H9 (cell line): Measurements from ENCODE around the gene CAMTA1. TPM values are rescaled to one million over a fixed set of nuclear protein-coding genes. Genes with fewer than 3 reads are reported as not detected.
A peak's percentile ranks its signal among the peaks of the same experiment; 100 is the strongest.

Experiments used
- DNase-seq: peaks from one replicate; pipeline ENCODE4 v3.0.0-alpha.2; 2017
- H2AFZ ChIP-seq: one replicate; pipeline ENCODE4 v1.6.1; 2013; ENCODE audit warnings: mild to moderate bottlenecking, low read length, control low read depth, moderate library complexity
- H2AK5ac ChIP-seq: 2 replicates; pipeline ENCODE4 v1.6.1; 2013; ENCODE audit warnings: low read length, control low read depth, mixed read lengths; ENCODE audit not compliant: insufficient read length
- H2BK120ac ChIP-seq: one replicate; pipeline ENCODE4 v1.6.1; 2013; ENCODE audit warnings: low read depth, mild to moderate bottlenecking, low read length, control low read depth, inconsistent platforms; ENCODE audit not compliant: poor library complexity, severe bottlenecking
- H2BK12ac ChIP-seq: 2 replicates; pipeline ENCODE4 v1.6.1; 2013; ENCODE audit warnings: low read length, control low read depth, mixed read lengths, low read depth; ENCODE audit not compliant: insufficient read length
- H2BK15ac ChIP-seq: 2 replicates; pipeline ENCODE4 v1.6.1; 2013; ENCODE audit warnings: low read depth, low read length, control low read depth
- H2BK20ac ChIP-seq: one replicate; pipeline ENCODE4 v1.6.1; 2013; ENCODE audit warnings: low read depth, mild to moderate bottlenecking, low read length, control low read depth, inconsistent platforms; ENCODE audit not compliant: poor library complexity, severe bottlenecking
- H2BK5ac ChIP-seq: 2 replicates; pipeline ENCODE4 v1.6.1; 2013; ENCODE audit warnings: low read length, control low read depth, mixed read lengths; ENCODE audit not compliant: insufficient read length
- H3K14ac ChIP-seq: 2 replicates; pipeline ENCODE4 v1.6.1; 2013; ENCODE audit warnings: low read length, control low read depth; ENCODE audit not compliant: insufficient read depth
- H3K18ac ChIP-seq: 2 replicates; pipeline ENCODE4 v1.6.1; 2013; ENCODE audit warnings: low read depth, mild to moderate bottlenecking, mixed read lengths, low read length, control low read depth; ENCODE audit not compliant: insufficient read length
- H3K23ac ChIP-seq: 2 replicates; pipeline ENCODE4 v1.6.1; 2013; ENCODE audit warnings: low read length, control low read depth, mixed read lengths, low read depth; ENCODE audit not compliant: insufficient read length
- H3K23me2 ChIP-seq: 2 replicates; pipeline ENCODE4 v1.6.1; 2013; ENCODE audit warnings: low read depth, mild to moderate bottlenecking, mixed read lengths, low read length, control low read depth; ENCODE audit not compliant: insufficient read length, poor library complexity, severe bottlenecking
- H3K27ac ChIP-seq: 2 replicates; pipeline ENCODE4 v1.5.1; 2013; ENCODE audit warnings: low read length, control low read depth, mixed read lengths, low read depth; ENCODE audit not compliant: insufficient read length
- H3K27me3 ChIP-seq: 2 replicates; pipeline ENCODE4 v1.6.1; 2013; ENCODE audit warnings: low read length, control low read depth, inconsistent platforms; ENCODE audit not compliant: insufficient read depth
- H3K4ac ChIP-seq: 2 replicates; pipeline ENCODE4 v1.6.1; 2013; ENCODE audit warnings: low read depth, mild to moderate bottlenecking, control low read depth, inconsistent platforms, low read length, moderate library complexity
- H3K4me1 ChIP-seq: 2 replicates; pipeline ENCODE4 v1.6.1; 2013; ENCODE audit warnings: low read length, control low read depth, inconsistent platforms; ENCODE audit not compliant: insufficient read depth
- H3K4me2 ChIP-seq: 2 replicates; pipeline ENCODE4 v1.6.1; 2013; ENCODE audit warnings: low read length, control low read depth, mixed read lengths; ENCODE audit not compliant: insufficient read length, insufficient read depth
- H3K56ac ChIP-seq: 2 replicates; pipeline ENCODE4 v1.6.1; 2013; ENCODE audit warnings: low read depth, mild to moderate bottlenecking, mixed read lengths, low read length, control low read depth; ENCODE audit not compliant: insufficient read length
- H3K79me1 ChIP-seq: 2 replicates; pipeline ENCODE4 v1.6.1; 2013; ENCODE audit warnings: low read depth, mild to moderate bottlenecking, moderate library complexity, low read length, control low read depth, inconsistent platforms; ENCODE audit not compliant: insufficient read depth, poor library complexity, severe bottlenecking
- H3K79me2 ChIP-seq: 2 replicates; pipeline ENCODE4 v1.6.1; 2013; ENCODE audit warnings: low read length, control low read depth, inconsistent platforms; ENCODE audit not compliant: insufficient read depth
- H3K9ac ChIP-seq: 2 replicates; pipeline ENCODE4 v1.6.1; 2013; ENCODE audit warnings: low read length, control low read depth, mixed read lengths; ENCODE audit not compliant: insufficient read length; ENCODE audit errors: extremely low read depth
- H3K9me3 ChIP-seq: one replicate; pipeline ENCODE4 v1.6.1; 2013; ENCODE audit warnings: low read depth, low read length, inconsistent platforms; ENCODE audit not compliant: control insufficient read depth
- H3T11ph ChIP-seq: one replicate; pipeline ENCODE4 v1.6.1; 2013; ENCODE audit warnings: mild to moderate bottlenecking, low read length, control low read depth, inconsistent platforms
- H4K20me1 ChIP-seq: one replicate; pipeline ENCODE4 v1.6.1; 2013; ENCODE audit not compliant: control insufficient read depth, insufficient read length, insufficient read depth
- H4K5ac ChIP-seq: 2 replicates; pipeline ENCODE4 v1.6.1; 2013; ENCODE audit warnings: low read depth, mild to moderate bottlenecking, mixed read lengths, low read length, control low read depth; ENCODE audit not compliant: insufficient read length
- H4K8ac ChIP-seq: replicated peaks from 2 replicates; pipeline ENCODE4 v1.6.1; 2013; ENCODE audit warnings: low read length, control low read depth, mixed read lengths, low read depth; ENCODE audit not compliant: insufficient read length
- H4K91ac ChIP-seq: 2 replicates; pipeline ENCODE4 v1.6.1; 2013; ENCODE audit warnings: low read depth, mild to moderate bottlenecking, moderate library complexity, mixed read lengths, low read length, control low read depth; ENCODE audit not compliant: insufficient read length
- H3K27ac Mint-ChIP-seq, 3 experiments: 2 replicates in 2 of 3; 3 replicates in 1 of 3; pipeline ENCODE4 v1.8.0; 2020 to 2021; ENCODE audit warnings: mixed read lengths in 3 of 3, mild to moderate bottlenecking in 1 of 3, moderate library complexity in 1 of 3
- H3K27me3 Mint-ChIP-seq: 2 replicates; pipeline ENCODE4 v1.8.0; 2021; ENCODE audit warnings: low read depth, mild to moderate bottlenecking, moderate library complexity, mixed read lengths
- H3K36me3 Mint-ChIP-seq, 3 experiments: 2 replicates in 2 of 3; 3 replicates in 1 of 3; pipeline ENCODE4 v1.8.0; 2020 to 2021; ENCODE audit warnings: low read depth in 3 of 3, mixed read lengths in 3 of 3; ENCODE audit not compliant: insufficient read depth in 1 of 3
- H3K4me1 Mint-ChIP-seq, 2 experiments: 2 replicates each; pipeline ENCODE4 v1.8.0; 2020; ENCODE audit warnings: mixed read lengths in 2 of 2
- H3K4me3 Mint-ChIP-seq, 2 experiments: 2 replicates in 1 of 2; 3 replicates in 1 of 2; pipeline ENCODE4 v1.8.0; 2020 to 2021; ENCODE audit warnings: mild to moderate bottlenecking in 2 of 2, mixed read lengths in 2 of 2, moderate library complexity in 1 of 2
- H3K9me3 Mint-ChIP-seq, 2 experiments: 2 replicates in 1 of 2; 3 replicates in 1 of 2; pipeline ENCODE4 v1.8.0; 2020; ENCODE audit warnings: mild to moderate bottlenecking in 2 of 2, mixed read lengths in 2 of 2, moderate library complexity in 1 of 2
- WGBS: extraction: QIAGEN DNeasy Blood & Tissue Kit; methylation state at CpG from one replicate; pipeline ENCODE4 v1.1.7; 2013; ENCODE audit warnings: missing lambda C conversion rate, low lambda C conversion rate, mixed read lengths; ENCODE audit not compliant: insufficient read length; ENCODE audit errors: extremely low coverage; 5-methylcytosine and 5-hydroxymethylcytosine counted together
- total RNA-seq: library from RNA; stranded (reverse); gene quantifications from 2 replicates; pipeline ENCODE4 v1.2.1, GENCODE V29; 2021
- TF ChIP-seq, protein P1 (sequence below): fragments of 200-600 bp; sonication (generic); conservative IDR thresholded peaks from 3 replicates; pipeline ENCODE4 v1.8.0; 2021; ENCODE audit warnings: antibody characterized with exemption, mild to moderate bottlenecking

The CAMTA1 gene
- total RNA-seq, 1 experiment from 2014 or later = 115 TPM

DNA sequence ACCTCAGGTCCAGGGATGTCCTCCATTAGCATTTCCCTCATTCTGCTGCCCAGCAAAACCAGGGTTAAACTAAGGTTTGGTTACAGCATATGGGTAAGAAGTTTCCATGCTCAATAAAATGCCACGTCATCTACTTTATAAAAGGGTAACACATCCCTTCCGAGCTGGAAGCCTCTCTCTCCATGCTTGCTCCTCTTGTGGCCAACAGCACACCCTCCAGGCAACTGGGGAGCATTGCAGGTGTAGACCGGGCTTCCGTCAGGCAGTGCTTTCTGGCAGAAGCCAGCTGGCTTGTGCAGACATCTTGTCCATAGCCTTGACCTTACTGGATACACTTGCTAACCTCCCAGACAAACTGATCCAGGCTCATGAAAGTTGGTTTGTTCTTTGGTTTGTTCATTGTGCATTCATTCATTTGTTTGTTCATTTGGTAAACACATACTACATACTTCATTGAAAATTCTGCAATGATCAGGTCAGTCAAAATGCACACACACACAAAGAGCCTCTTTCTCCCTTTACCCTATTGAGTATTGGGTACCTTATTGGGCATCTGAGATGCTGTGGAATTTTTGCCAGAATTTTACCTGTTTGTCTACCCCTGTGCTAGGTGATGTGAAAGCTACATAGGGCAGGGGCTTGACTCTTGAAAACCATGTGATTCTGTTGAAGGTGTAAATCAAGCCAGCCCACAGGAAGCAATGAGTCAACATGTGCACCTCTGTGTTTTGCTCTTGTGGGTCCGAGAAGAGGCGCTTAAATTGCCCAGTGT is 422.8 kb downstream of the CAMTA1 start:
- no peaks in the 10 kb centered on the region for H4K20me1 ChIP-seq
- H3K27ac ChIP-seq = no peak overlapping the region
- H4K8ac ChIP-seq = no peak overlapping the region
- H3K23me2 ChIP-seq = no peaks in the 10 kb centered on the region
- no peak overlapping the region for H2AFZ ChIP-seq
- H3T11ph ChIP-seq = no peak overlapping the region
- no CpG with 5 or more reads among the region's 6 CpGs for WGBS
- H3K27me3 ChIP-seq = no peaks in the 10 kb centered on the region
- no peaks in the 10 kb centered on the region for H3K9me3 Mint-ChIP-seq
- H2BK15ac ChIP-seq = no peak overlapping the region
- no peak overlapping the region for H4K5ac ChIP-seq
- no peak overlapping the region for H2BK5ac ChIP-seq
- peak; percentile 87 for DNase-seq
- no peak overlapping the region for H3K56ac ChIP-seq
- H3K4me3 Mint-ChIP-seq = no peak overlapping the region
- no peaks in the 10 kb centered on the region; the same call in 1 of the 2 replicates for H3K27me3 Mint-ChIP-seq
- no peaks in the 10 kb centered on the region for H3K79me2 ChIP-seq
- no peak overlapping the region for H2BK120ac ChIP-seq
- H3K4ac ChIP-seq = no peak overlapping the region
- no peaks in the 10 kb centered on the region for H3K9me3 ChIP-seq
- H3K23ac ChIP-seq = no peak overlapping the region
- H3K36me3 Mint-ChIP-seq = no peaks in the 10 kb centered on the region
- TF ChIP-seq, protein P1, sequence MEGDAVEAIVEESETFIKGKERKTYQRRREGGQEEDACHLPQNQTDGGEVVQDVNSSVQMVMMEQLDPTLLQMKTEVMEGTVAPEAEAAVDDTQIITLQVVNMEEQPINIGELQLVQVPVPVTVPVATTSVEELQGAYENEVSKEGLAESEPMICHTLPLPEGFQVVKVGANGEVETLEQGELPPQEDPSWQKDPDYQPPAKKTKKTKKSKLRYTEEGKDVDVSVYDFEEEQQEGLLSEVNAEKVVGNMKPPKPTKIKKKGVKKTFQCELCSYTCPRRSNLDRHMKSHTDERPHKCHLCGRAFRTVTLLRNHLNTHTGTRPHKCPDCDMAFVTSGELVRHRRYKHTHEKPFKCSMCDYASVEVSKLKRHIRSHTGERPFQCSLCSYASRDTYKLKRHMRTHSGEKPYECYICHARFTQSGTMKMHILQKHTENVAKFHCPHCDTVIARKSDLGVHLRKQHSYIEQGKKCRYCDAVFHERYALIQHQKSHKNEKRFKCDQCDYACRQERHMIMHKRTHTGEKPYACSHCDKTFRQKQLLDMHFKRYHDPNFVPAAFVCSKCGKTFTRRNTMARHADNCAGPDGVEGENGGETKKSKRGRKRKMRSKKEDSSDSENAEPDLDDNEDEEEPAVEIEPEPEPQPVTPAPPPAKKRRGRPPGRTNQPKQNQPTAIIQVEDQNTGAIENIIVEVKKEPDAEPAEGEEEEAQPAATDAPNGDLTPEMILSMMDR = peak; percentile 97
- no peak overlapping the region for H3K4me2 ChIP-seq
- no peak overlapping the region for H4K91ac ChIP-seq
- H3K27ac Mint-ChIP-seq = peak overlapping the region in 1 of 3 experiments; percentile 70; a peak in 2 of 7 replicates
- H2BK12ac ChIP-seq = no peak overlapping the region
- peaks cover 4% of the 10 kb centered on the region in 2 experiments for H3K4me1 Mint-ChIP-seq
- no peaks in the 10 kb centered on the region for H3K79me1 ChIP-seq
- no peaks in the 10 kb centered on the region for H3K4me1 ChIP-seq
- no peak overlapping the region for H3K18ac ChIP-seq
- no peak overlapping the region for H2BK20ac ChIP-seq
- H3K9ac ChIP-seq = no peak overlapping the region
- H3K14ac ChIP-seq = no peak overlapping the region
- H2AK5ac ChIP-seq = no peak overlapping the region
